H9 (cell line): ENCODE results near the gene ETHE1. TPM values are rescaled to one million over a fixed set of nuclear protein-coding genes. Genes with fewer than 3 reads are reported as not detected.

Source experiments
- DNase-seq: peaks from one replicate; pipeline ENCODE4 v3.0.0-alpha.2; 2017
- H2AFZ ChIP-seq: one replicate; pipeline ENCODE4 v1.6.1; 2013; ENCODE audit warnings: mild to moderate bottlenecking, low read length, control low read depth, moderate library complexity
- H2AK5ac ChIP-seq: 2 replicates; pipeline ENCODE4 v1.6.1; 2013; ENCODE audit warnings: low read length, control low read depth, mixed read lengths; ENCODE audit not compliant: insufficient read length
- H2BK120ac ChIP-seq: one replicate; pipeline ENCODE4 v1.6.1; 2013; ENCODE audit warnings: low read depth, mild to moderate bottlenecking, low read length, control low read depth, inconsistent platforms; ENCODE audit not compliant: poor library complexity, severe bottlenecking
- H2BK12ac ChIP-seq: 2 replicates; pipeline ENCODE4 v1.6.1; 2013; ENCODE audit warnings: low read length, control low read depth, mixed read lengths, low read depth; ENCODE audit not compliant: insufficient read length
- H2BK15ac ChIP-seq: 2 replicates; pipeline ENCODE4 v1.6.1; 2013; ENCODE audit warnings: low read depth, low read length, control low read depth
- H2BK20ac ChIP-seq: one replicate; pipeline ENCODE4 v1.6.1; 2013; ENCODE audit warnings: low read depth, mild to moderate bottlenecking, low read length, control low read depth, inconsistent platforms; ENCODE audit not compliant: poor library complexity, severe bottlenecking
- H2BK5ac ChIP-seq: 2 replicates; pipeline ENCODE4 v1.6.1; 2013; ENCODE audit warnings: low read length, control low read depth, mixed read lengths; ENCODE audit not compliant: insufficient read length
- H3K14ac ChIP-seq: 2 replicates; pipeline ENCODE4 v1.6.1; 2013; ENCODE audit warnings: low read length, control low read depth; ENCODE audit not compliant: insufficient read depth
- H3K18ac ChIP-seq: 2 replicates; pipeline ENCODE4 v1.6.1; 2013; ENCODE audit warnings: low read depth, mild to moderate bottlenecking, mixed read lengths, low read length, control low read depth; ENCODE audit not compliant: insufficient read length
- H3K23ac ChIP-seq: 2 replicates; pipeline ENCODE4 v1.6.1; 2013; ENCODE audit warnings: low read length, control low read depth, mixed read lengths, low read depth; ENCODE audit not compliant: insufficient read length
- H3K23me2 ChIP-seq: 2 replicates; pipeline ENCODE4 v1.6.1; 2013; ENCODE audit warnings: low read depth, mild to moderate bottlenecking, mixed read lengths, low read length, control low read depth; ENCODE audit not compliant: insufficient read length, poor library complexity, severe bottlenecking
- H3K27ac ChIP-seq: 2 replicates; pipeline ENCODE4 v1.5.1; 2013; ENCODE audit warnings: low read length, control low read depth, mixed read lengths, low read depth; ENCODE audit not compliant: insufficient read length
- H3K27me3 ChIP-seq: 2 replicates; pipeline ENCODE4 v1.6.1; 2013; ENCODE audit warnings: low read length, control low read depth, inconsistent platforms; ENCODE audit not compliant: insufficient read depth
- H3K4ac ChIP-seq: 2 replicates; pipeline ENCODE4 v1.6.1; 2013; ENCODE audit warnings: low read depth, mild to moderate bottlenecking, control low read depth, inconsistent platforms, low read length, moderate library complexity
- H3K4me1 ChIP-seq: 2 replicates; pipeline ENCODE4 v1.6.1; 2013; ENCODE audit warnings: low read length, control low read depth, inconsistent platforms; ENCODE audit not compliant: insufficient read depth
- H3K4me2 ChIP-seq: 2 replicates; pipeline ENCODE4 v1.6.1; 2013; ENCODE audit warnings: low read length, control low read depth, mixed read lengths; ENCODE audit not compliant: insufficient read length, insufficient read depth
- H3K56ac ChIP-seq: 2 replicates; pipeline ENCODE4 v1.6.1; 2013; ENCODE audit warnings: low read depth, mild to moderate bottlenecking, mixed read lengths, low read length, control low read depth; ENCODE audit not compliant: insufficient read length
- H3K79me1 ChIP-seq: 2 replicates; pipeline ENCODE4 v1.6.1; 2013; ENCODE audit warnings: low read depth, mild to moderate bottlenecking, moderate library complexity, low read length, control low read depth, inconsistent platforms; ENCODE audit not compliant: insufficient read depth, poor library complexity, severe bottlenecking
- H3K79me2 ChIP-seq: 2 replicates; pipeline ENCODE4 v1.6.1; 2013; ENCODE audit warnings: low read length, control low read depth, inconsistent platforms; ENCODE audit not compliant: insufficient read depth
- H3K9ac ChIP-seq: 2 replicates; pipeline ENCODE4 v1.6.1; 2013; ENCODE audit warnings: low read length, control low read depth, mixed read lengths; ENCODE audit not compliant: insufficient read length; ENCODE audit errors: extremely low read depth
- H3K9me3 ChIP-seq: one replicate; pipeline ENCODE4 v1.6.1; 2013; ENCODE audit warnings: low read depth, low read length, inconsistent platforms; ENCODE audit not compliant: control insufficient read depth
- H3T11ph ChIP-seq: one replicate; pipeline ENCODE4 v1.6.1; 2013; ENCODE audit warnings: mild to moderate bottlenecking, low read length, control low read depth, inconsistent platforms
- H4K20me1 ChIP-seq: one replicate; pipeline ENCODE4 v1.6.1; 2013; ENCODE audit not compliant: control insufficient read depth, insufficient read length, insufficient read depth
- H4K5ac ChIP-seq: 2 replicates; pipeline ENCODE4 v1.6.1; 2013; ENCODE audit warnings: low read depth, mild to moderate bottlenecking, mixed read lengths, low read length, control low read depth; ENCODE audit not compliant: insufficient read length
- H4K8ac ChIP-seq: replicated peaks from 2 replicates; pipeline ENCODE4 v1.6.1; 2013; ENCODE audit warnings: low read length, control low read depth, mixed read lengths, low read depth; ENCODE audit not compliant: insufficient read length
- H4K91ac ChIP-seq: 2 replicates; pipeline ENCODE4 v1.6.1; 2013; ENCODE audit warnings: low read depth, mild to moderate bottlenecking, moderate library complexity, mixed read lengths, low read length, control low read depth; ENCODE audit not compliant: insufficient read length
- H3K27ac Mint-ChIP-seq, 3 experiments: 2 replicates in 2 of 3; 3 replicates in 1 of 3; pipeline ENCODE4 v1.8.0; 2020 to 2021; ENCODE audit warnings: mixed read lengths in 3 of 3, mild to moderate bottlenecking in 1 of 3, moderate library complexity in 1 of 3
- H3K27me3 Mint-ChIP-seq: 2 replicates; pipeline ENCODE4 v1.8.0; 2021; ENCODE audit warnings: low read depth, mild to moderate bottlenecking, moderate library complexity, mixed read lengths
- H3K36me3 Mint-ChIP-seq, 3 experiments: 2 replicates in 2 of 3; 3 replicates in 1 of 3; pipeline ENCODE4 v1.8.0; 2020 to 2021; ENCODE audit warnings: low read depth in 3 of 3, mixed read lengths in 3 of 3; ENCODE audit not compliant: insufficient read depth in 1 of 3
- H3K4me1 Mint-ChIP-seq, 2 experiments: 2 replicates each; pipeline ENCODE4 v1.8.0; 2020; ENCODE audit warnings: mixed read lengths in 2 of 2
- H3K4me3 Mint-ChIP-seq, 2 experiments: 2 replicates in 1 of 2; 3 replicates in 1 of 2; pipeline ENCODE4 v1.8.0; 2020 to 2021; ENCODE audit warnings: mild to moderate bottlenecking in 2 of 2, mixed read lengths in 2 of 2, moderate library complexity in 1 of 2
- H3K9me3 Mint-ChIP-seq, 2 experiments: 2 replicates in 1 of 2; 3 replicates in 1 of 2; pipeline ENCODE4 v1.8.0; 2020; ENCODE audit warnings: mild to moderate bottlenecking in 2 of 2, mixed read lengths in 2 of 2, moderate library complexity in 1 of 2
- CTCF ChIP-seq: fragments of 200-600 bp; sonication (generic); conservative IDR thresholded peaks from 3 replicates; pipeline ENCODE4 v1.8.0; 2021; ENCODE audit warnings: antibody characterized with exemption, mild to moderate bottlenecking
- WGBS: extraction: QIAGEN DNeasy Blood & Tissue Kit; methylation state at CpG from one replicate; pipeline ENCODE4 v1.1.7; 2013; ENCODE audit warnings: missing lambda C conversion rate, low lambda C conversion rate, mixed read lengths; ENCODE audit not compliant: insufficient read length; ENCODE audit errors: extremely low coverage; 5-methylcytosine and 5-hydroxymethylcytosine counted together
- total RNA-seq: library from RNA; stranded (reverse); gene quantifications from 2 replicates; pipeline ENCODE4 v1.2.1, GENCODE V29; 2021

ETHE1 gene
- total RNA-seq, 1 experiment from 2014 or later, result 18.8 TPM

GRCh38 chr19:43461303-43461702, 65.7 kb downstream of the ETHE1 start:
- no peak overlapping the region for H3K9ac ChIP-seq
- H3K4ac ChIP-seq, result no peak overlapping the region
- H2BK5ac ChIP-seq, result no peak overlapping the region
- Mint-ChIP-seq H3K4me1 (peaks cover 16 to 18% of the 10 kb centered on the region in 2 experiments), H3K9me3 (no peaks in the 10 kb centered on the region), H3K27ac (no peak overlapping the region), H3K4me3 (no peak overlapping the region), H3K36me3 (no peaks in the 10 kb centered on the region; a peak in 2 of 7 replicates), H3K27me3 (peaks cover 44% of the 10 kb centered on the region)
- no peak for TF ChIP-seq CTCF
- no peak overlapping the region for H2BK12ac ChIP-seq
- no peaks in the 10 kb centered on the region; the same call in none of the 2 replicates for H3K27me3 ChIP-seq
- no peak overlapping the region for H3K27ac ChIP-seq
- H3K4me1 ChIP-seq, result no peaks in the 10 kb centered on the region; the same call in 1 of the 2 replicates
- H2AFZ ChIP-seq, result no peak overlapping the region
- H3K79me1 ChIP-seq, result no peaks in the 10 kb centered on the region
- H3K23me2 ChIP-seq, result peaks cover 11% of the 10 kb centered on the region
- no peak overlapping the region for H4K8ac ChIP-seq
- no peak overlapping the region for H3K4me2 ChIP-seq
- no peak overlapping the region for H2BK20ac ChIP-seq
- no peak overlapping the region for H2BK120ac ChIP-seq
- no peak overlapping the region for H2AK5ac ChIP-seq
- no peak overlapping the region for H3K14ac ChIP-seq
- no peaks in the 10 kb centered on the region for H4K20me1 ChIP-seq
- no CpG with 5 or more reads among the region's 12 CpGs for WGBS
- H4K91ac ChIP-seq, result no peak overlapping the region
- no peak overlapping the region for H3K23ac ChIP-seq
- no peak overlapping the region for H2BK15ac ChIP-seq
- no peak overlapping the region for H3K18ac ChIP-seq
- no peaks in the 10 kb centered on the region for H3K79me2 ChIP-seq
- no peak for DNase-seq
- no peak overlapping the region for H3T11ph ChIP-seq
- H4K5ac ChIP-seq, result no peak overlapping the region
- H3K56ac ChIP-seq, result no peak overlapping the region
- H3K9me3 ChIP-seq, result no peaks in the 10 kb centered on the region
